Heart left ventricle (tissue), 13 donors: ENCODE data around the gene CNOT6L.

ENCODE experiments used
- POLR2A ChIP-seq, 2 donors: fragments of 450-650 bp; IDR thresholded peaks; one replicate each; pipeline ENCODE4 v1.6.1; 2017; ENCODE audit warnings: antibody characterized with exemption in 2 of 2, mild to moderate bottlenecking in 2 of 2, moderate library complexity in 2 of 2
- TF ChIP-seq, protein P1 (sequence below), 12 donors: fragments of 200-600 bp; sonication (generic) in 4 of 12; IDR thresholded peaks; one replicate each; pipeline versions ENCODE4 v1.5.0 to v1.8.0; 2018 to 2022; ENCODE audit warnings: antibody characterized with exemption in 12 of 12, mild to moderate bottlenecking in 5 of 12
- donor health status: ischemic (EF 13 %, LVEDD 7.1; RV severe dilation, severe dysfunction).
- donor health status: DM: no; HTN: yes; CAD: no.
- donor health status: DM: no; HTN: no; CAD: no.
- donor health status: ischemic (EF 25% LVEDD 6.9; RV normal size, moderate dysfunction).
- donor health status: ischemic (EF 25% LVEDD 5.7; RV mildly dilated, moderate dysfunction).
- donor health status: ischemic (EF 35%, LVEDD 5.7; RV mildly dilated, moderate dysfunction).
- donor health status: nonischemic (EF 11% LVEDD 7.7; RV severe dilation, severe dysfunction).
- donor health status: DM: yes; HTN: yes; CAD: no.
- donor health status: PGD.
- donor health status: ischemic (EF 29% LVEDD 5.4; RV normal size, mild dysfunction).
- donor health status: nonischemic (EF 23%, LVEDD 6.1; RV moderate dilation, normal function).

DNA sequence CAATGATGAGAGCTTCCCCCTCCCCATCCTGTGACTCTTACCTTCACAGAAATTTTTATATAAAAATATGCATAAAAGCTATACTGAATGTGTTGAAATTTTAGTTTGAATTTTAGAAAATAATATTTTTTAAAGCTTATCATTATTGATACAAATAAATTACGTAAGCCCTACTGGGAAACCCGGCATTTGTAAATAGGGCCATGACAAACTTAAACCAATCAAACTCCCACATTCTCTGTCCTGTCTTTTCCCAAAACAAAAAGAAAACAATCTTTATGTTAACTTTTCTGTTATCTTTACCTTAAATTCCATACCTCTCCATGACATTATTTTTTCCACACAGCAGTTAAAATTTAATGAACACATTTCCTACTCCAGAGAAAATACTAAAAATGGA, 2.6 kb downstream of the CNOT6L start:
- TF ChIP-seq, protein P1, sequence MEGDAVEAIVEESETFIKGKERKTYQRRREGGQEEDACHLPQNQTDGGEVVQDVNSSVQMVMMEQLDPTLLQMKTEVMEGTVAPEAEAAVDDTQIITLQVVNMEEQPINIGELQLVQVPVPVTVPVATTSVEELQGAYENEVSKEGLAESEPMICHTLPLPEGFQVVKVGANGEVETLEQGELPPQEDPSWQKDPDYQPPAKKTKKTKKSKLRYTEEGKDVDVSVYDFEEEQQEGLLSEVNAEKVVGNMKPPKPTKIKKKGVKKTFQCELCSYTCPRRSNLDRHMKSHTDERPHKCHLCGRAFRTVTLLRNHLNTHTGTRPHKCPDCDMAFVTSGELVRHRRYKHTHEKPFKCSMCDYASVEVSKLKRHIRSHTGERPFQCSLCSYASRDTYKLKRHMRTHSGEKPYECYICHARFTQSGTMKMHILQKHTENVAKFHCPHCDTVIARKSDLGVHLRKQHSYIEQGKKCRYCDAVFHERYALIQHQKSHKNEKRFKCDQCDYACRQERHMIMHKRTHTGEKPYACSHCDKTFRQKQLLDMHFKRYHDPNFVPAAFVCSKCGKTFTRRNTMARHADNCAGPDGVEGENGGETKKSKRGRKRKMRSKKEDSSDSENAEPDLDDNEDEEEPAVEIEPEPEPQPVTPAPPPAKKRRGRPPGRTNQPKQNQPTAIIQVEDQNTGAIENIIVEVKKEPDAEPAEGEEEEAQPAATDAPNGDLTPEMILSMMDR (IDR thresholded peaks at IDR 0.05): no peak
- no peak for TF ChIP-seq POLR2A (IDR thresholded peaks at IDR 0.05)
